NCI-H2081 (cell line): ENCODE results near the gene NUP98.
A peak's percentile ranks its signal among the peaks of the same experiment; 100 is the strongest.

ENCODE experiments used
- DNase-seq, 2 experiments: peaks; one replicate each; lab custom pipeline; 2025; lab: John Stamatoyannopoulos, UW

The NUP98 gene

GRCh38 chr11:3797329-3798090 lies at the start of gene NUP98:
Gene NUP98 (minus strand): TSS chr11:3797554. CDS start chr11:3782117, 15,437 bp downstream.
- DNase-seq = peak; percentile 99

DNA sequence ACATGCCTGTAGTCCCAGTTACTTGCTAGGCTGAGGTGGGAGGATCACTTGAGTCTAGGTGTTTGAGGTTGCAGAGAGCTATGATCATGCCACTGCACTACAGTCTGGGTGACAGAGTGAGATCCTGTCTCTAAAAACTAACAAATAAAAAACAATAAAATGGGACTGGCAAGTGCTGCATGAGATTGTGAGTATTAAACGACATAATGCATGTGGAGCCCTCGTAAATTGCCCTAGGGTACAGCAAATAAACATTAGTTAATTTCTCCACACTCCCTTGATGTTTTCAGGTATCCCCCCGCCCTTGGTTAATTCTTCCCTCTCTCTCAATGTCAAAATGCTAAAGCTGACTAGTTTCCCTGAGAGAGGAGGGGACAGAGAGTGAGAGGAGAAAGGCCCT lies 48.3 kb upstream of the NUP98 start:
- DNase-seq = no peak

- no peak for DNase-seq
These were observed 47.9 kb upstream of the NUP98 start for GRCh38 chr11:3845246-3845645.

DNA sequence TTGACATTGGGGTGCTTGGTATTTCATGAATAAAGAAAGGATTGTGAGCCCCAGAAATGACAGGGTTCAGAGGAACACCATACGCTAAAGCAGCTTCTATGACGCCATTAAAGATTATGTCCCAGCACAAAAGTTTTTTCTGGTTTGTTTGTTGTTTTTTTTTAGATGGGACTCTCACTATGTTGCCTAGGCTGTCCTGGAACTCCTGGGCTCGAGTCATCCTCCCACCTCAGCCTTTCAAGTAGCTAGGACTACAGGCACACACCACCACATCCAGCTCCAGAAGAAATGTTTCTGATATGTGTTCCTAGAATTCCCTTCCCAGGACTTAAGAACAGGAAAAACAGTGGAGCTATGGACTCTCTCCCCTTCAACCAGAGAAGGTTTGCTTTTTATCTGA lies 46.0 kb upstream of the NUP98 start:
- DNase-seq = no peak

- peak; percentile 60 to 78 for DNase-seq
These were observed 44.3 kb upstream of the NUP98 start for GRCh38 chr11:3841426-3842350.

GRCh38 chr11:3840870-3841425 lies 43.6 kb upstream of the NUP98 start, which contains the start of gene RHOG:
Gene RHOG (minus strand): TSS chr11:3840959. CDS start chr11:3828138, 12,821 bp downstream.
- DNase-seq = peak; percentile 51 to 53

DNA sequence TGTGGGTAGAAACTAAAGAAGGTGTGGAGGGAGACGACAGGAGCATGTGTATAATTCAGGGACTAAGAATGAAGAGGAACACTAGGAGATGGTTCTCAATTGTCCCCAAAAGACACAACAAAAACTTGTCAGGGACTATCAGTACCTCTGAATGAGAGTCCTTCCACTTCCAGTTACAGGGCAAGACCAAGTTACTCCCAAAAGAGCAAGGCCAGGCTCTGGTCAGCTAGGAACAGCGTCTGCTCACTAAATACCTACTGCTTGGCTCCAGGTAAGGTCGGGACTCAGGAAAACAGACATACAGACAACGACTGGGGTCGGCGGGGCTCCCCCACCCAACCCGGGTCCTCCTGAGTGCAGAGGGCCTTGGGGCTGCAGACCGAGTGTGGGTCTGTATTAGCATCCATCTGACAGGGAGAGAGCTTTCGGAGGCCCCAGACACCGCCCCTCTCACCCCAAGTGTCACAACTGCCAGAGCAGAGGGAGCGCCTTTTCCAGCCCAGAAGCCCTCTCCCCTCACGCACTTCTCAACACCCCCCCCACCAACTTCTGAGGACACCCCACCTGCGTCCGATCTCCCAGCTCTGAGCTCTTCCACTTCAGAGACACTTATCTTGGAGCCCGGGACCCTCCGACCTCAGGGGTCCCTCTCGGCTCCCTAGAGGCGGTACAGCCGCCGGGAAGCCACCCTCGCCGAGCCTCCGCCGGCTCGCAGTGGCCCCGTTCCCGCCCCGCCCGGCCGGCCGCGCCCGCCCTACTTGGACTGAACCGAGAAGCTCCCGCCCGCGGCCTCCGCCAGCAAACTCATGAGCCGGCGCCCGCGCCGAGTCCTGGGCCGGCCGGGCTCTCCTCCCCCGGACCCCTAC lies 42.9 kb upstream of the NUP98 start:
- DNase-seq = no peak

DNA sequence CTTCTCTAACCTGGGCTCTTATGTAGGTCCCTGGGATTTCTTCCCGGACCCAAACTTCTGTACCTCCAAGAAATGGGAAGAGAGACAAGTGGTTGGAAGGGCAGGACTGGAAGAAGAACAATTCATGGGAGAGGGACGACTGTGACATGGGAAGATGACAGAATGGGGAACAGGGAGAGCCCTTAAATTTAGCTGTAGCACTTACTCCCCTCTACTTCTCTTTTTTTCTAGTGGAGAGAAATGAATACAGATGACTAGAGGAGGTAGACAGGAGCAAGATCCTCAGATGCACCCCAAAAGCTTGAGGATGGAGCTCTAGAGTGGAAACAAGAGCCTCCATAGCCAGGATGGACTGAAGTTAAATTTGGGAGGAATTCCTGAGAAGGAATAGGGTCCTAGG lies 41.1 kb upstream of the NUP98 start:
- no peak for DNase-seq

DNA sequence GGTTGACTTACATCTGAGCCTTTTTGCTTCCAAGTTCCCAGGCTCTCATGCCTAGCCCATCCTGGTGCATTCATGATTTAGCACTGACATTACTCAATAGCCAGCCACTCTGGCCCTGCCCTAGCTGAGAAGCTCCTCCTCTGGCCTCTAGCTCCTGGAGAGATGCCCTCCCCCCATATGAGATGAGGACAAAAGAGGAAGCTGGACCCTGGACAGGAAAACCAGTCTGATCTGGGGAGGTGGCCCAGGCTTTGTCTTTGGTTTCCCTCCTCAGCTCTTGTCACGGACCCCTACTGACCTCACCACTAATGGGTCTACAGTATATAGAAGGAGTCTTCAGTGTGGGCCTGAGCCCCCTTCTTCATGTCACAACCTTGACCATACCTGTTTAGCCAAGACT lies 40.4 kb upstream of the NUP98 start:
- no peak for DNase-seq

GRCh38 chr11:3836903-3837302 lies 39.5 kb upstream of the NUP98 start:
- DNase-seq = no peak

GRCh38 chr11:3835751-3836150 lies 38.4 kb upstream of the NUP98 start:
- no peak for DNase-seq

DNA sequence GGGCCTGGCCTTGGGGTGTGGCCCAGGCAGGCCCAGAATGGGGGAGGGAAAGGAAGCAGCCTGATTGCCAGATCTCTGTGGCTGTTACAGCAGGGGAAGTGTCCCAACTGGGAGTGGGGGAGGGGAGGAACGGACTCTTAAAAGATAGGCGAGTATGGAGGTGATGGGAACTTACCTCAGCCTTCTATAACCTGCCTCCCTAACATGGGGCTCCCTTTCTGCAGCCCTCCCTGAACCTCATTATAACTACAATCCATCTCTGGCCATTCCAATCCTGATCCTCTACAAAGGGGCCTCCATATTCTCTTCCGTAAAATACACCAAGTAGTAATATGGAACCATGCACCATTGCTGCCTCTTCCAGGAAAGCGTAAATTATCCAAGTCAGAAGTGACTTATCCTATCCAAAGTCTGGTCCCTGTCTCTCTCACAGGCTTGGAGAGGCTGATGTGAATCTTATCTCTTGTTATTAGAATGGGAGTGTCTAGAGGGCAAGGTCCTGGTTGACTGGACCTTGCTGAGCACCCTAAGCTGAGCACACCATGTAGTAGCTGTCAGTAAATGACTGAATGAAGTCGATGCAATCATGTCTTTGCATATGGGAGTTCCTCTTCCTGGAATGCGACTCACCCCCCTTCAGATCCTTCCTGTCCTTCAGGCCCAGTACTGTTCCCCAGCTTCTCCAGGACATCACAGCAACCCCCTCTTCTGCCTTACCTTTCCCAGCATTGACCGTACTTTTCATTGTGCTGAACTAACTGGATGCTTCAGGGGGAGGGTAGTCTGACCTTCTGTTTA lies 37.5 kb upstream of the NUP98 start:
- DNase-seq = no peak

DNA sequence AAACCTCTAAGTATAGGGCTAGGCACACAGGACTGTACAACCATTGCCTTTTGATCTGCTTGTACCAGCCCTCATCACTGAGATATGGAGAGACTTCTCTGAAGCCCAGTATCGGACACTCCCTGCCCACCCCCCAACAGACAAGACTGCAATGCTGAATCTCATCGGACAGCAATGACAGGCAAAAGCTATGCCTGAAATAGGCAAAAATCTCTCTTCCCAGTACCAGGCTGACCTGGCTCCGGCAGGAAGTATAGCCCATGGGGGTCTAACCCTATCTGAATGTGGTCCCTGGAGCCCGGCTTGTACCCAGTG lies 37.0 kb upstream of the NUP98 start:
- no peak for DNase-seq

GRCh38 chr11:3833449-3833848 lies 36.1 kb upstream of the NUP98 start:
- no peak for DNase-seq

- no peak for DNase-seq
These were observed 35.5 kb upstream of the NUP98 start for GRCh38 chr11:3832816-3833215.

DNA sequence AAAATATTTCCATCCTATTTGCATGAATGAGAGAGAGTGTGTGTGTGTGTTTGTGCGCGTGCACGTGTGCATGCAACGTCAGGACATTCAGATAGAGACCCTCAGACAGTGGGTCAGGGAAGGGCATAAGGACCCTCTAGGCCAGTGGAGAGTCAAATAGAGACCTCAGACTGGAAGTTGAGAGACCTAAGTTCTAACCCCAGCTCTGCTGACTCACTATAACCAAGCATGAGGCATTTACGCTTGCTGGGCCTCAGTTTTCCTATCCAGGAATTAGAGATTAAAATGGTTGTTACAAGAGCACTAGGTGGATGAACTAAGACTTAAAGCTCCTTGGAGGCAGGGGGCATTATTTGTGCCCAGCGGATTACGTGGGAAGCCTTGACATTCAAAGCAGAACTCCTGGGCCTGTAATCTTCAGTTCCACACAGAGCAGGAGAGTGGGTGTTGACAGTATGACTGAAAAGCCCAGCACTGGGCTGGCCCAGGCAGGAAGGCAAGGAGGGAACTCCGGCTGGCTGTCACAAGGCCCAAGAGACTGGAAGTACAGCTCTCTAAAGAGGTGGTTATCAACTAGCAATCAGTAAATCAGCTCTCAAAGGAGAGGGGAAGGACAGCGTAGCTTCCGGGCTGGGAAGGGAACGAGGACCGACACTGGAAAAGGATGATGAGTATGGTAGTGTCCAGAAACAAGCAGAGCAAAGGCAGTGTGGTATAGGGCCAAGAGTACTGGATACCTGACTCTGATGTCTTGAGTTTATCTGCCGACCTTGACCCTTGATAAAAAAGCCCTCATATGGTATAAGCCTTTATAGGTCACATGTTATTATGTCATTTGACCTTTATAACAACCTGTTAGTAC lies 34.3 kb upstream of the NUP98 start:
- no peak for DNase-seq

- DNase-seq = no peak
These were observed 33.4 kb upstream of the NUP98 start for GRCh38 chr11:3830730-3831129.

- DNase-seq = no peak
These were observed 32.7 kb upstream of the NUP98 start for GRCh38 chr11:3830088-3830487.

DNA sequence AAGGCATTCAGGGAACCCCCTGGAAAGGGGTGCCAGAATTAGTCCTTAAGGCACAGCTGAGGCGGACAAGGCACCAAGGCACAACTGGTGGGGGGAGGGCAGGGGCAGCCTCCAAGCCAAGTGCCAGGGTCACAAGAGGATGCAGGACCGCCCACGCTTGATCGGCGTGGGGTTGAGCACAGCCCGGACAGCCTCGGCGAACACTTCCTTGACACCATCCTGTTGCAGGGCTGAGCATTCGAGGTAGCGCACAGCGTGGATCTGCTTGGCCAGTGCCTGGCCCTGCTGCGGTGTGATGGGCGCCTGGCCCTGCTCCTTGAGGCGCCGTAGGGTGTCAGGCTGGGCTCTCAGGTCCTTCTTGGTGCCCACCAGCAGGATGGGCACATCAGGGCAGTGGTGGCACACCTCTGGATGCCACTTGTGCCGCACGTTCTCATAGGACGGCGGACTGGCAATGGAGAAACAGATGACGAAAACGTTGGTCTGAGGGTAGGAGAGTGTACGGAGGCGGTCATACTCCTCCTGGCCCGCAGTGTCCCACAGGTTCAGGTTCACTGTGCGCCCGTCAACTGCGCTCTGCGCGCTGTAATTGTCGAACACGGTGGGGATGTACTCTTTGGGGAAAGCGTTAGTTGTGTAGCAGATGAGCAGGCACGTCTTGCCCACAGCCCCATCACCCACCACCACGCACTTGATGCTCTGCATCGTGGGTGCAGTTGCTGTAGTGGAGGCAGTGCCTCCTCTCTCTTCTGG lies 30.3 kb upstream of the NUP98 start:
- DNase-seq = no peak
